Dendritic cell treated with granulocyte-macrophage colony-stimulating factor and Interleukin-4, amounts not matched to agents 40 ng/mL and 50 ng/mL, for 4 days (primary cell): ENCODE measurements around the gene TRABD2B.
"Not testable (repeated sequence)": the region's sequence is repeated elsewhere in the genome, so short reads cannot be mapped to it uniquely, and the experiment has no call there.

ENCODE experiments used
- H3K27ac Mint-ChIP-seq: one replicate; pipeline ENCODE4 v1.8.0; 2022; ENCODE audit warnings: mild to moderate bottlenecking, mixed read lengths
- H3K27me3 Mint-ChIP-seq: one replicate; pipeline ENCODE4 v1.8.0; 2022; ENCODE audit warnings: mild to moderate bottlenecking, mixed read lengths
- H3K36me3 Mint-ChIP-seq: one replicate; pipeline ENCODE4 v1.8.0; 2022; ENCODE audit warnings: low read depth, mixed read lengths
- H3K4me1 Mint-ChIP-seq: one replicate; pipeline ENCODE4 v1.8.0; 2022; ENCODE audit warnings: low read depth, mixed read lengths
- H3K4me3 Mint-ChIP-seq: one replicate; pipeline ENCODE4 v1.8.0; 2022; ENCODE audit warnings: mild to moderate bottlenecking, moderate library complexity, mixed read lengths
- H3K9me3 Mint-ChIP-seq: one replicate; pipeline ENCODE4 v1.8.0; 2022; ENCODE audit warnings: mixed read lengths
- intact Hi-C: fragments of 100-400 bp; cut with micrococcal nuclease; formaldehyde crosslinking; loops from one replicate; pipeline ENCODE4 v1.15.0; 2022

TRABD2B gene

DNA sequence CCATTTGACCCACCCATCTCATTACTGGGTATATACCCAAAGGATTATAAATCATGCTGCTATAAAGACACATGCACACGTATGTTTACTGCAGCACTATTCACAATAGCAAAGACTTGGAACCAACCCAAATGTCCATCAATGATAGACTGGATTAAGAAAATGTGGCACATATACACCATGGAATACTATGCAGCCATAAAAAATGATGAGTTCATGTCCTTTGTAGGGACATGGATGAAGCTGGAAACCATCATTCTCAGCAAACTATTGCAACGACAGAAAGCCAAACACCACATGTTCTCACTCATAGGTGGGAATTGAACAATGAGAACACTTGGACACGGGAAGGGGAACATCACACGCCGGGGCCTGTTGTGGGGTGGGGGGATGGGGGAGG, 35.4 kb downstream of the TRABD2B start:
- H3K4me1 Mint-ChIP-seq, intact Hi-C loops, H3K9me3 Mint-ChIP-seq, H3K27me3 Mint-ChIP-seq, H3K27ac Mint-ChIP-seq, H3K4me3 Mint-ChIP-seq, H3K36me3 Mint-ChIP-seq: not testable (repeated sequence)

- intact Hi-C loops, H3K4me1 Mint-ChIP-seq, H3K4me3 Mint-ChIP-seq, H3K9me3 Mint-ChIP-seq, H3K36me3 Mint-ChIP-seq, H3K27me3 Mint-ChIP-seq, H3K27ac Mint-ChIP-seq: not testable (repeated sequence)
Observed at GRCh38 chr1:47956491-47956890, 40.7 kb downstream of the TRABD2B start.

DNA sequence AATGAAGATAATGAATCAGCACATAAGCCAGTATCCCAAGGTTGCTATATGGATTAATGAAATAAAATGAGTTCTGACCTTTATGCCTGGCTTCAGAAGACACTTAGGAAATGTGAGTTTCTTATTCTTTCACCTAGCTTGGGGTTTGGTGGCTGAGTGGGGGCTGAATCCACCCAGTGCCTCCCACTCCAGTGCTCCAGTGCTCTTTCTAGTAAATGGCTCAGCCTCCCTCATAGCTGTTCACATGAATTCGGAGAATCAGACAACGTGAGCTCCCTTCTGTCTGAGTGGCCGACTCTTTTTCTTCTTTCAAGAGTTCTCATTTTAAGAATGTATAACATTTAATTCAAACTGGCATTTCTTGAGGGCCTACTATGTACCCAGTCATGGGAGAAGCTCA, 43.5 kb downstream of the TRABD2B start:
- no peaks in the 10 kb centered on the region for H3K36me3 Mint-ChIP-seq
- no peak overlapping the region for H3K4me3 Mint-ChIP-seq
- H3K27ac Mint-ChIP-seq: no peak overlapping the region
- intact Hi-C loops: no loop called here
- H3K9me3 Mint-ChIP-seq: no peaks in the 10 kb centered on the region
- H3K4me1 Mint-ChIP-seq: no peaks in the 10 kb centered on the region
- no peaks in the 10 kb centered on the region for H3K27me3 Mint-ChIP-seq

GRCh38 chr1:47951545-47952235, 45.5 kb downstream of the TRABD2B start:
- Mint-ChIP-seq H3K27ac (no peak overlapping the region), H3K27me3 (peaks cover 1% of the 10 kb centered on the region), H3K9me3 (no peaks in the 10 kb centered on the region), H3K4me3 (no peak overlapping the region), H3K36me3 (no peaks in the 10 kb centered on the region), H3K4me1 (no peaks in the 10 kb centered on the region)
- intact Hi-C loops: no loop called here

GRCh38 chr1:47951026-47951425, 46.2 kb downstream of the TRABD2B start:
- no peaks in the 10 kb centered on the region for H3K9me3 Mint-ChIP-seq
- no peak overlapping the region for H3K4me3 Mint-ChIP-seq
- H3K27me3 Mint-ChIP-seq: peaks cover 1% of the 10 kb centered on the region
- H3K27ac Mint-ChIP-seq: no peak overlapping the region
- no peaks in the 10 kb centered on the region for H3K36me3 Mint-ChIP-seq
- H3K4me1 Mint-ChIP-seq: no peaks in the 10 kb centered on the region
- intact Hi-C loops: no loop called here

GRCh38 chr1:47950471-47950870, 46.7 kb downstream of the TRABD2B start:
- no peaks in the 10 kb centered on the region for H3K36me3 Mint-ChIP-seq
- no peak overlapping the region for H3K4me3 Mint-ChIP-seq
- H3K9me3 Mint-ChIP-seq: no peaks in the 10 kb centered on the region
- intact Hi-C loops: no loop called here
- no peak overlapping the region for H3K27ac Mint-ChIP-seq
- H3K27me3 Mint-ChIP-seq: peaks cover 1% of the 10 kb centered on the region
- no peaks in the 10 kb centered on the region for H3K4me1 Mint-ChIP-seq

- H3K4me1 Mint-ChIP-seq: no peaks in the 10 kb centered on the region
- H3K27me3 Mint-ChIP-seq: peaks cover 5% of the 10 kb centered on the region
- no peaks in the 10 kb centered on the region for H3K36me3 Mint-ChIP-seq
- H3K4me3 Mint-ChIP-seq: no peak overlapping the region
- no peak overlapping the region for H3K27ac Mint-ChIP-seq
- intact Hi-C loops: no loop called here
- no peaks in the 10 kb centered on the region for H3K9me3 Mint-ChIP-seq
Observed at GRCh38 chr1:47948126-47948525, 49.1 kb downstream of the TRABD2B start.

DNA sequence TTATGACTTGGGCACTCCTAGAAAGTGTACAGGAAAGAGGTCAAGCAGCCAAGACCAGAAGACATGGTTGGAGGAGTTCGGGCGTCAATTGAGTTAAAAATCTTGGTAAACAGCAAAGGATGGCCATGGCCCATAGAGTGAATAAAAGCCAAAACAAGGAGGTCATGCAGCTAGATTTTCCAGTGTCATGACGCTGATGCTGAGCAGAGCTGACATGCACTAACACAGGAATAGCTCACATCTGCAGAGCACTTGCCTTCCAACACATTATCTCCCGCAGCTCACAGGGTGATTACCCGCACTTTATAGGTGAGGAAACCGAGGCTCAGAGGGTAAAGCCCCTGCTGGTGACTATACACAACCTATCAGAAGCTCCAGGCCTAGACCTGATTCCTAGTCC, 49.7 kb downstream of the TRABD2B start:
- H3K27ac Mint-ChIP-seq: no peak overlapping the region
- peaks cover 5% of the 10 kb centered on the region for H3K27me3 Mint-ChIP-seq
- no peaks in the 10 kb centered on the region for H3K4me1 Mint-ChIP-seq
- intact Hi-C loops: no loop called here
- no peak overlapping the region for H3K4me3 Mint-ChIP-seq
- H3K9me3 Mint-ChIP-seq: no peaks in the 10 kb centered on the region
- no peaks in the 10 kb centered on the region for H3K36me3 Mint-ChIP-seq

- no peaks in the 10 kb centered on the region for H3K4me1 Mint-ChIP-seq
- intact Hi-C loops: no loop called here
- H3K36me3 Mint-ChIP-seq: no peaks in the 10 kb centered on the region
- H3K4me3 Mint-ChIP-seq: no peak overlapping the region
- H3K9me3 Mint-ChIP-seq: no peaks in the 10 kb centered on the region
- peaks cover 5% of the 10 kb centered on the region for H3K27me3 Mint-ChIP-seq
- H3K27ac Mint-ChIP-seq: no peak overlapping the region
Observed at GRCh38 chr1:47944561-47944960, 52.6 kb downstream of the TRABD2B start.

- no peaks in the 10 kb centered on the region for H3K36me3 Mint-ChIP-seq
- no peak overlapping the region for H3K4me3 Mint-ChIP-seq
- H3K27me3 Mint-ChIP-seq: peaks cover 6% of the 10 kb centered on the region
- H3K27ac Mint-ChIP-seq: no peak overlapping the region
- H3K4me1 Mint-ChIP-seq: no peaks in the 10 kb centered on the region
- no peaks in the 10 kb centered on the region for H3K9me3 Mint-ChIP-seq
- intact Hi-C loops: no loop called here
Observed at GRCh38 chr1:47942240-47942629, 55.0 kb downstream of the TRABD2B start.

- intact Hi-C loops: no loop called here
- Mint-ChIP-seq H3K4me1 (no peaks in the 10 kb centered on the region), H3K27ac (no peak overlapping the region), H3K4me3 (no peak overlapping the region), H3K36me3 (no peaks in the 10 kb centered on the region), H3K9me3 (no peaks in the 10 kb centered on the region), H3K27me3 (peaks cover 5% of the 10 kb centered on the region)
Observed at GRCh38 chr1:47941609-47942239, 55.5 kb downstream of the TRABD2B start.

DNA sequence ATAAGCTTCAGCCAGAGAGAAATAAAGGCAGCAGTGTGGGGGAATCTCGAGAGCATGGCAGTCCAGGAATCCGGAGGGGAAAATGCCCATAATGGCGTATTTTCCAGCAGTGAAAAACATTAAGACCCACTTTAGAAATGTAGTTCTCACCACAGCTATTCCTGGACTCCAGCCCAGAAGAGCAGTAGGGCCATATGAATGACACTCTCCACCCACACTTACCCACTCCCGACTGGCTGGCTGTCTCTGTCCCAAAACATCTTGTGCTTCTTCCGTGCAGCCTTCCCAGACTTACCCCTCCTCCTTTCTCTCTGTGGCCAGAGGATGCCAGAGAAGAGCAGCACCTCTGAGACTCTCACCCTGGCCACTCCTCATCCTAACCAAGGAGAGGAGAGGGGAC, 56.4 kb downstream of the TRABD2B start:
- Mint-ChIP-seq H3K27me3 (peaks cover 5% of the 10 kb centered on the region), H3K27ac (no peak overlapping the region), H3K36me3 (no peaks in the 10 kb centered on the region), H3K9me3 (no peaks in the 10 kb centered on the region), H3K4me3 (no peak overlapping the region), H3K4me1 (no peaks in the 10 kb centered on the region)
- intact Hi-C loops: no loop called here

DNA sequence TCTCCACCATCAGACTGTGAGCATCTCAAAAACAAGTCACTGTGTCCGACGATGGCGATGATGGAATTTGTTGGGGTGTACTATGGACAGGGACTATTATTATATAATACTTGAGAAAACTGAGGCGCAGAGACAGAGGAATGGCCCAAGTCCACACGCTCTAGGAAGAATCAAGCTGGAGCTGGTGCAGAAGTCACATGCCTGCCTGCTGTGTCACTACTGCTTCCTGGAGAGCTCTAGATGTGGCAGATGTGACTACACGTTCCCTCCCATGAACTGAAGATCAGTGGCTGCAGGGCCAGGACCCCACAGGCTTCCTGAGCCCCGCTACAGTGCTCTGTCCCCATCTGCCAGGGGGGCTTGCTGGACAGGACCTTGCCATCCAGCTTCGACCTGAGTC, 56.9 kb downstream of the TRABD2B start:
- Mint-ChIP-seq H3K36me3 (no peaks in the 10 kb centered on the region), H3K9me3 (no peaks in the 10 kb centered on the region), H3K4me1 (no peaks in the 10 kb centered on the region)

GRCh38 chr1:47938520-47938919, 58.7 kb downstream of the TRABD2B start:
- Mint-ChIP-seq H3K36me3 (no peaks in the 10 kb centered on the region), H3K9me3 (no peaks in the 10 kb centered on the region), H3K4me1 (no peaks in the 10 kb centered on the region), H3K4me3 (no peak overlapping the region), H3K27me3 (peaks cover 2% of the 10 kb centered on the region), H3K27ac (no peak overlapping the region)
- intact Hi-C loops: no loop called here

More for the DNA sequence above, 56.9 kb downstream of the TRABD2B start:
- H3K27me3 Mint-ChIP-seq: peaks cover 5% of the 10 kb centered on the region
- H3K27ac Mint-ChIP-seq: no peak overlapping the region
- intact Hi-C loops: no loop called here
- no peak overlapping the region for H3K4me3 Mint-ChIP-seq
